Parathyroid adenoma (tissue), 2 donors: ENCODE measurements around the gene ATP9B.

Source experiments
- H2AFZ ChIP-seq: fragments of 300-600 bp; sonication (generic); one replicate; pipeline ENCODE4 v1.7.0; 2017; ENCODE audit warnings: antibody characterized with exemption, mild to moderate bottlenecking
- H3K27ac ChIP-seq: fragments of 300-600 bp; sonication (generic); one replicate; pipeline ENCODE4 v1.7.0; 2017
- H3K27me3 ChIP-seq: fragments of 300-600 bp; sonication (generic); one replicate; pipeline ENCODE4 v1.7.0; 2017; ENCODE audit warnings: low read length; ENCODE audit not compliant: control insufficient read depth, insufficient read depth
- H3K36me3 ChIP-seq: fragments of 300-600 bp; sonication (generic); one replicate; pipeline ENCODE4 v1.7.0; 2017; ENCODE audit warnings: low read length; ENCODE audit not compliant: control insufficient read depth, insufficient read depth
- H3K4me1 ChIP-seq: fragments of 300-600 bp; sonication (generic); one replicate; pipeline ENCODE4 v1.7.0; 2017; ENCODE audit warnings: control low read depth
- H3K4me2 ChIP-seq: fragments of 300-600 bp; sonication (generic); one replicate; pipeline ENCODE4 v1.7.0; 2017; ENCODE audit warnings: low read length
- H3K4me3 ChIP-seq: fragments of 300-600 bp; sonication (generic); one replicate; pipeline ENCODE4 v1.7.0; 2017; ENCODE audit warnings: low read depth, low read length
- H3K79me2 ChIP-seq: fragments of 300-600 bp; sonication (generic); one replicate; pipeline ENCODE4 v1.7.0; 2017; ENCODE audit warnings: control low read depth
- H3K9ac ChIP-seq: fragments of 300-600 bp; sonication (generic); one replicate; pipeline ENCODE4 v1.7.0; 2017; ENCODE audit warnings: mild to moderate bottlenecking
- H3K9me3 ChIP-seq: fragments of 300-600 bp; sonication (generic); one replicate; pipeline ENCODE4 v1.7.0; 2017; ENCODE audit warnings: low read length; ENCODE audit not compliant: control insufficient read depth
- CTCF ChIP-seq: fragments of 300-600 bp; sonication (generic); IDR thresholded peaks from one replicate; pipeline ENCODE4 v1.7.0; 2017; ENCODE audit warnings: antibody characterized with exemption, mild to moderate bottlenecking
- donor health status: primary hyperparathyroidism.

Gene ATP9B

DNA sequence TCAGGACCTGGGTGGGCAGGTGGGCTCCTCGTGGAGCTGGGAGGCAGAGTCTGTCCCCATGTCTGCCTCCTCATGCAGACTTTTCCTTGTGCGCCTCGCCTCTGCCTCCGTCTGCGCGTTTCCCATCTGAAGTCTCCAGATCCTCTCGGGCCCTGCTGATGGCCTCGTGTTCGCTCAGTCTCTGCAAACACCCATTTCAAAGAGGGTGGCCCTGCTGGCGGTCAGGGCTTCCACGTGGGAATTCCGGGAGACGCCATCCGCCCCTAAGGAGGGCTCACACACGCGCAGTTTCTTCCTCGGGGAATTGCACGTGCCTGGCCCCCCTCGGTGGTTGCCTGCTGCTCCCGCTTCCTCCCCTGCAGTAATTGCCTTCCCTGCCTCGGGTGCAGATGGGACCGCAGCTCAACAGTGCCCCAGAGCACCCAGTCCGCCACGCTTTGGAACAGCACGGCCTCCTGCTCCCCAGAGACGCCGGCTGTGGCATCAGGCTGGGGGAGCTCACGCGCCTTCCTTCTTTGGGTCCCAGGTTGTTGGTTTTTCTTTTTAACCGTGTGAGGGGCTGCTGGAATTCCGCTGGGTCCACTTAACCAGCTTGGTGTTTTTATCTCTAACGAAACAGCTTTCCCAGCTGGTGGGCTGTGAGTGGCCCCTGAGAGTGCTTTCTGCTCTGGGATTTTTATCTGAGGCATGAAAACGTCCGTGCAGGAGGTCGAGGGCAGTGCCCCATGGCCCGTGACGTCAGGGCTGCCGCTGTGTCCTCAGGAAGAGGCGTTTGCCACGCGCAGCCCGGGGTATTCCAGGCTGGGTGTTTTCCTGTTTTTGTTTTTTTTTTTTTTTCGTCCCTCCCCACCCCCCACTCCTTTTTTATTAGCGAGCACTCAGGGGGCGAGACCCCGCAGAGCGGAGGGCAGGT is 342.7 kb downstream of the ATP9B start:
- no peaks in the 10 kb centered on the region for H3K36me3 ChIP-seq
- no peak overlapping the region for H3K4me2 ChIP-seq
- TF ChIP-seq CTCF = no peak
- H2AFZ ChIP-seq = no peak overlapping the region
- no peak overlapping the region for H3K27ac ChIP-seq
- H3K4me1 ChIP-seq = no peaks in the 10 kb centered on the region
- no peak overlapping the region for H3K9ac ChIP-seq
- no peaks in the 10 kb centered on the region for H3K9me3 ChIP-seq
- H3K4me3 ChIP-seq = no peak overlapping the region
- H3K27me3 ChIP-seq = no peaks in the 10 kb centered on the region
- H3K79me2 ChIP-seq = no peaks in the 10 kb centered on the region

DNA sequence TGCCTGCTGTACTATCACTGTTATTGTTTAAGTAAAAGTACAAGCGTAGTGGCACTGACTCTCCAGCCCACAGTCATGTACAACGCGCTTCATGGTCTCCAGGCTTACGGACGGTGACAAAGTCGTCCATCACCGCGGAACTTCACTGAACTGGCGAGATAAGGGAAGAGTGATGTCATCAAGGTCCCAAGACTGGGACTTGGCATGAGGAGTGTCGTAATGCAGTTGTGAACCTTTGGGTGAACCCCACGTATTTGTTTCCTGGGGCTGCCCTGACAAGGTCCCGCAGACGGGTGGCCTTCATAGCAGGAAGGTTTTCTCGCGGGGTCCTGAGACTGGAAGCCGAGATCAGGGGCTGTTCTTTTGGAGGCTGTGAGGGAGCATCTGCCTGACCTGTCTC is 343.8 kb downstream of the ATP9B start:
- Histone ChIP-seq H3K27me3 (no peaks in the 10 kb centered on the region), H3K27ac (no peak overlapping the region), H3K36me3 (no peaks in the 10 kb centered on the region), H3K4me3 (no peak overlapping the region), H3K4me2 (no peak overlapping the region), H3K79me2 (no peaks in the 10 kb centered on the region), H2AFZ (no peak overlapping the region), H3K4me1 (no peaks in the 10 kb centered on the region), H3K9ac (no peak overlapping the region), H3K9me3 (no peaks in the 10 kb centered on the region)
- no peak for TF ChIP-seq CTCF

- Histone ChIP-seq H2AFZ (no peak overlapping the region), H3K27me3 (no peaks in the 10 kb centered on the region), H3K36me3 (no peaks in the 10 kb centered on the region)
These were observed 344.2 kb downstream of the ATP9B start for GRCh38 chr18:79413426-79413825.

DNA sequence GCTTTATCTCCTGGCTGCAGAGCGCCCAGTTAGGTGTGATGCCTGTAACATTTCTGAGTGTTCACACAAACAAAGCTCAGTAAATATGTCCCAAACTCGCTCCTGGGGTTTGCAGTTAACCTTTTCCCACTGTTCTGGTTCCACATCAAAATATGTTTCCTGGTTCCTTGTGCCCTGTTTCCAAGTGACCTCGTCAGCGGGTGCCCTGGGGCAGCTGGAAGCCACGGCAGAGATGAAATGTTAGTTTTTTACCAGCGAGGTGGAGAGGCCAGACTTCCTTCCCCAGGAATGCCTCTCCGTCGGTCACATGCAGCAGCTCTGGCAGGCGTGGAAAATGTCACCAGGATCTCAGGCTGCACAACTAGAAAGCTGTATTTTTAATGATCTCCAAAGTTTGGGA is 344.7 kb downstream of the ATP9B start:
- no peak for TF ChIP-seq CTCF
- Histone ChIP-seq H3K9me3 (no peaks in the 10 kb centered on the region), H3K4me2 (no peak overlapping the region), H2AFZ (no peak overlapping the region), H3K4me1 (no peaks in the 10 kb centered on the region), H3K79me2 (no peaks in the 10 kb centered on the region), H3K27ac (no peak overlapping the region), H3K27me3 (no peaks in the 10 kb centered on the region), H3K9ac (no peak overlapping the region), H3K36me3 (no peaks in the 10 kb centered on the region), H3K4me3 (no peak overlapping the region)

More at GRCh38 chr18:79413426-79413825, 344.2 kb downstream of the ATP9B start:
- H3K4me2 ChIP-seq = no peak overlapping the region
- no peak overlapping the region for H3K4me3 ChIP-seq
- H3K27ac ChIP-seq = no peak overlapping the region
- H3K9me3 ChIP-seq = no peaks in the 10 kb centered on the region
- H3K79me2 ChIP-seq = no peaks in the 10 kb centered on the region
- TF ChIP-seq CTCF = no peak
- no peaks in the 10 kb centered on the region for H3K4me1 ChIP-seq
- no peak overlapping the region for H3K9ac ChIP-seq
